CD4-positive, alpha-beta memory T cell (primary cell): Measurements from ENCODE around the gene EPN1. TPM values are rescaled to one million over a fixed set of nuclear protein-coding genes. Genes with fewer than 3 reads are reported as not detected.

Experiments
- CTCF ChIA-PET: fragments of 350-600 bp; sonication (Branson Sonifier 250); formaldehyde crosslinking; loops from one replicate; lab custom pipeline; 2021; ENCODE audit warnings: inconsistent platforms; ENCODE audit not compliant: partially characterized antibody; lab: Charles Lee
- POLR2A ChIA-PET: fragments of 350-600 bp; sonication (Branson Sonifier 250); formaldehyde crosslinking; loops from one replicate; lab custom pipeline; 2021; ENCODE audit not compliant: partially characterized antibody; lab: Charles Lee
- DNase-seq, 5 donors: peaks; one replicate each; pipeline versions ENCODE4 v3.0.0 to v3.0.0-alpha.2; 2020 to 2022; ENCODE audit warnings: mixed read lengths in 1 of 5
- H3K27ac ChIP-seq: one replicate; pipeline ENCODE4 v1.7.0; 2013; ENCODE audit warnings: low read depth, low read length
- H3K27me3 ChIP-seq: 2 replicates; pipeline ENCODE4 v1.7.0; 2013; ENCODE audit warnings: mild to moderate bottlenecking, low read length, moderate library complexity; ENCODE audit not compliant: insufficient read depth
- H3K36me3 ChIP-seq: 2 replicates; pipeline ENCODE4 v1.7.0; 2013; ENCODE audit warnings: mild to moderate bottlenecking, low read length, moderate library complexity; ENCODE audit not compliant: insufficient read depth
- H3K4me1 ChIP-seq: 2 replicates; pipeline ENCODE4 v1.7.0; 2013; ENCODE audit warnings: mild to moderate bottlenecking, low read length, moderate library complexity; ENCODE audit not compliant: insufficient read depth
- H3K4me3 ChIP-seq, 2 donors: one replicate each; pipeline ENCODE4 v1.7.0; 2013; ENCODE audit warnings: low read length in 2 of 2, mild to moderate bottlenecking in 1 of 2
- H3K9me3 ChIP-seq, 2 donors: one replicate each; pipeline ENCODE4 v1.7.0; 2013; ENCODE audit warnings: low read length in 2 of 2, control low read depth in 1 of 2; ENCODE audit not compliant: control insufficient read depth in 1 of 2
- H3K27ac Mint-ChIP-seq, 7 donors: one replicate each; pipeline ENCODE4 v1.8.0; 2020 to 2021; ENCODE audit warnings: mixed read lengths in 7 of 7, mild to moderate bottlenecking in 6 of 7, inconsistent platforms in 3 of 7, moderate library complexity in 3 of 7
- H3K27me3 Mint-ChIP-seq, 2 donors: one replicate each; pipeline ENCODE4 v1.8.0; 2020 to 2021; ENCODE audit warnings: mixed read lengths in 2 of 2
- H3K36me3 Mint-ChIP-seq, 2 donors: one replicate each; pipeline ENCODE4 v1.8.0; 2020 to 2021; ENCODE audit warnings: mixed read lengths in 2 of 2, inconsistent platforms in 1 of 2, mild to moderate bottlenecking in 1 of 2
- H3K4me1 Mint-ChIP-seq, 4 donors: one replicate each; pipeline ENCODE4 v1.8.0; 2020 to 2021; ENCODE audit warnings: mixed read lengths in 4 of 4, mild to moderate bottlenecking in 1 of 4
- H3K4me3 Mint-ChIP-seq, 8 donors: one replicate each; pipeline ENCODE4 v1.8.0; 2020 to 2021; ENCODE audit warnings: mixed read lengths in 8 of 8, mild to moderate bottlenecking in 7 of 8, moderate library complexity in 6 of 8, inconsistent platforms in 3 of 8
- H3K9me3 Mint-ChIP-seq, 8 donors: one replicate each; pipeline ENCODE4 v1.8.0; 2020 to 2021; ENCODE audit warnings: mixed read lengths in 8 of 8, mild to moderate bottlenecking in 5 of 8, inconsistent platforms in 3 of 8, moderate library complexity in 1 of 8
- intact Hi-C: fragments of 100-400 bp; cut with micrococcal nuclease; formaldehyde crosslinking; loops from one replicate; pipeline ENCODE4 v1.15.1; 2023
- polyA plus RNA-seq, 2 donors: library from polyadenylated mRNA; unstranded; fragments of 300-500 nt; fragmentation: Illumina TruSeq; gene quantifications; one replicate each; pipeline ENCODE4 v1.2.3, GENCODE V29; 2021
- total RNA-seq, 2 experiments: library from RNA; stranded (reverse); gene quantifications; one replicate each; pipeline ENCODE4 v1.2.3, GENCODE V29; 2021

Gene EPN1
- total and polyA plus RNA-seq, 4 experiments from 2014 or later: 3.9 to 56.9 (median 34.7) TPM

GRCh38 chr19:55663846-55664536 lies 11.0 kb upstream of the EPN1 start:
- Mint-ChIP-seq H3K9me3 (peaks cover 0 to 5% (median 0%) of the 10 kb centered on the region in 8 donors), H3K4me3 (peak overlapping the region in 1 of 8 donors; percentile 45), H3K27ac (peak overlapping the region in 1 of 7 donors; percentile 76), H3K36me3 (peaks cover 34 to 71% of the 10 kb centered on the region in 2 donors), H3K27me3 (no peaks in the 10 kb centered on the region), H3K4me1 (peaks cover 12 to 54% (median 23%) of the 10 kb centered on the region in 4 donors)
- CTCF ChIA-PET: interaction anchor here (1.0 to 1.1 kb wide), 2 partner anchors 9 to 11 kb away, joined by 3 read pairs; partner anchors contain the start of gene U2AF2
- Histone ChIP-seq H3K27ac (no peak overlapping the region), H3K27me3 (no peaks in the 10 kb centered on the region), H3K4me3 (no peak overlapping the region), H3K36me3 (peaks cover 92% of the 10 kb centered on the region), H3K4me1 (peaks cover 14% of the 10 kb centered on the region), H3K9me3 (no peaks in the 10 kb centered on the region)
- peak in 1 of 5 donors; percentile 30 for DNase-seq
- POLR2A ChIA-PET: no interaction called here
- intact Hi-C loops: no loop called here

GRCh38 chr19:55666343-55667005 lies 8.6 kb upstream of the EPN1 start:
- Mint-ChIP-seq H3K9me3 (peaks cover 0 to 6% (median 0%) of the 10 kb centered on the region in 8 donors), H3K27me3 (no peaks in the 10 kb centered on the region), H3K36me3 (peaks cover 38 to 78% of the 10 kb centered on the region in 2 donors), H3K27ac (no peak overlapping the region), H3K4me3 (no peak overlapping the region), H3K4me1 (peaks cover 12 to 65% (median 26%) of the 10 kb centered on the region in 4 donors)
- intact Hi-C loops: no loop called here
- H3K27me3 ChIP-seq: no peaks in the 10 kb centered on the region
- peaks cover 21% of the 10 kb centered on the region for H3K4me1 ChIP-seq
- H3K36me3 ChIP-seq: peaks cover 89% of the 10 kb centered on the region
- no peak for DNase-seq
- POLR2A ChIA-PET: interaction anchor here (2.0 to 3.3 kb wide), 2 partner anchors 9 to 12 kb away, joined by 7 to 19 read pairs; partner anchors contain the start of gene U2AF2
- H3K4me3 ChIP-seq: no peak overlapping the region
- H3K27ac ChIP-seq: no peak overlapping the region
- no peaks in the 10 kb centered on the region for H3K9me3 ChIP-seq
- CTCF ChIA-PET: interaction anchor here (0.8 kb wide), 1 partner anchor 13 kb away, joined by 5 read pairs; no protein-coding TSS in a partner anchor

- H3K4me1 ChIP-seq: peaks cover 22% of the 10 kb centered on the region
- peaks cover 34 to 74% of the 10 kb centered on the region in 2 donors for H3K36me3 Mint-ChIP-seq
- H3K4me3 Mint-ChIP-seq: no peak overlapping the region
- no peaks in the 10 kb centered on the region for H3K27me3 ChIP-seq
- peaks cover 84% of the 10 kb centered on the region for H3K36me3 ChIP-seq
- intact Hi-C loops: no loop called here
- H3K9me3 Mint-ChIP-seq: peaks cover 0 to 6% (median 0%) of the 10 kb centered on the region in 8 donors
- H3K4me3 ChIP-seq: no peak overlapping the region
- no peaks in the 10 kb centered on the region for H3K27me3 Mint-ChIP-seq
- DNase-seq: no peak
- peak overlapping the region in 1 of 7 donors; percentile 48 for H3K27ac Mint-ChIP-seq
- H3K9me3 ChIP-seq: no peaks in the 10 kb centered on the region
- H3K27ac ChIP-seq: no peak overlapping the region
- ChIA-PET CTCF (no interaction called here), POLR2A (interaction anchor here (2.0 to 3.3 kb wide), 2 partner anchors 10 to 12 kb away, joined by 7 to 19 read pairs; partner anchors contain the start of gene U2AF2)
- peaks cover 10 to 68% (median 23%) of the 10 kb centered on the region in 4 donors for H3K4me1 Mint-ChIP-seq
Observed at GRCh38 chr19:55667006-55667381, 8.0 kb upstream of the EPN1 start.

GRCh38 chr19:55667511-55667910 lies 7.5 kb upstream of the EPN1 start:
- no peaks in the 10 kb centered on the region for H3K27me3 Mint-ChIP-seq
- peaks cover 0 to 6% (median 0%) of the 10 kb centered on the region in 8 donors for H3K9me3 Mint-ChIP-seq
- H3K36me3 Mint-ChIP-seq: peaks cover 36 to 76% of the 10 kb centered on the region in 2 donors

GRCh38 chr19:55667958-55668357 lies 7.1 kb upstream of the EPN1 start:
- Histone ChIP-seq H3K4me1 (peaks cover 22% of the 10 kb centered on the region), H3K27me3 (no peaks in the 10 kb centered on the region), H3K27ac (no peak overlapping the region), H3K4me3 (no peak overlapping the region), H3K36me3 (peaks cover 74% of the 10 kb centered on the region), H3K9me3 (no peaks in the 10 kb centered on the region)
- H3K4me3 Mint-ChIP-seq: no peak overlapping the region
- intact Hi-C loops: no loop called here
- H3K36me3 Mint-ChIP-seq: peaks cover 31 to 72% of the 10 kb centered on the region in 2 donors
- H3K9me3 Mint-ChIP-seq: peaks cover 0 to 6% (median 0%) of the 10 kb centered on the region in 8 donors
- CTCF ChIA-PET: no interaction called here
- no peak overlapping the region for H3K27ac Mint-ChIP-seq
- DNase-seq: no peak
- peaks cover 7 to 65% (median 19%) of the 10 kb centered on the region in 4 donors for H3K4me1 Mint-ChIP-seq
- POLR2A ChIA-PET: interaction anchor here (2.0 to 3.3 kb wide), 2 partner anchors 11 to 13 kb away, joined by 7 to 19 read pairs; partner anchors contain the start of gene U2AF2
- H3K27me3 Mint-ChIP-seq: no peaks in the 10 kb centered on the region

More at GRCh38 chr19:55667511-55667910, 7.5 kb upstream of the EPN1 start:
- Histone ChIP-seq H3K4me3 (no peak overlapping the region), H3K27ac (no peak overlapping the region), H3K9me3 (no peaks in the 10 kb centered on the region), H3K27me3 (no peaks in the 10 kb centered on the region), H3K4me1 (peaks cover 22% of the 10 kb centered on the region), H3K36me3 (peaks cover 78% of the 10 kb centered on the region)
- Mint-ChIP-seq H3K27ac (no peak overlapping the region), H3K4me1 (peaks cover 10 to 68% (median 24%) of the 10 kb centered on the region in 4 donors), H3K4me3 (no peak overlapping the region)
- ChIA-PET POLR2A (interaction anchor here (2.0 to 3.3 kb wide), 2 partner anchors 10 to 13 kb away, joined by 7 to 19 read pairs; partner anchors contain the start of gene U2AF2), CTCF (no interaction called here)
- DNase-seq: no peak
- intact Hi-C loops: no loop called here

- ChIA-PET CTCF (no interaction called here), POLR2A (interaction anchor here (1.1 to 3.3 kb wide), 2 partner anchors 12 to 14 kb away, joined by 4 to 19 read pairs; partner anchors contain the start of gene U2AF2)
- H3K27ac Mint-ChIP-seq: peak overlapping the region in 2 of 7 donors; percentile 22 to 63
- no peak overlapping the region for H3K4me3 Mint-ChIP-seq
- intact Hi-C loops: no loop called here
- peak in 1 of 5 donors; percentile 24 for DNase-seq
- H3K4me1 Mint-ChIP-seq: peaks cover 6 to 67% (median 18%) of the 10 kb centered on the region in 4 donors
- Histone ChIP-seq H3K27me3 (no peaks in the 10 kb centered on the region), H3K36me3 (peaks cover 72% of the 10 kb centered on the region), H3K4me1 (peaks cover 22% of the 10 kb centered on the region), H3K9me3 (no peaks in the 10 kb centered on the region), H3K4me3 (no peak overlapping the region), H3K27ac (no peak overlapping the region)
- H3K27me3 Mint-ChIP-seq: no peaks in the 10 kb centered on the region
- H3K9me3 Mint-ChIP-seq: peaks cover 0 to 3% (median 0%) of the 10 kb centered on the region in 8 donors
- peaks cover 31 to 72% of the 10 kb centered on the region in 2 donors for H3K36me3 Mint-ChIP-seq
Observed at GRCh38 chr19:55668603-55669348, 6.2 kb upstream of the EPN1 start.
